CD4-positive, alpha-beta T cell treated with Interleukin-2 at 100 ng/mL for 4 hours (primary cell): ENCODE results near the gene FBXL19.
A peak's percentile ranks its signal among the peaks of the same experiment; 100 is the strongest.
"Not testable (repeated sequence)": the region's sequence is repeated elsewhere in the genome, so short reads cannot be mapped to it uniquely, and the experiment has no call there.

Experiments used
- DNase-seq: peaks from one replicate; pipeline ENCODE4 v3.0.0-alpha.2; 2020; ENCODE audit warnings: low spot score

The FBXL19 gene

GRCh38 chr16:30922960-30923535 is 324 bp upstream of the FBXL19 start:
- peak; percentile 97 for DNase-seq

DNA sequence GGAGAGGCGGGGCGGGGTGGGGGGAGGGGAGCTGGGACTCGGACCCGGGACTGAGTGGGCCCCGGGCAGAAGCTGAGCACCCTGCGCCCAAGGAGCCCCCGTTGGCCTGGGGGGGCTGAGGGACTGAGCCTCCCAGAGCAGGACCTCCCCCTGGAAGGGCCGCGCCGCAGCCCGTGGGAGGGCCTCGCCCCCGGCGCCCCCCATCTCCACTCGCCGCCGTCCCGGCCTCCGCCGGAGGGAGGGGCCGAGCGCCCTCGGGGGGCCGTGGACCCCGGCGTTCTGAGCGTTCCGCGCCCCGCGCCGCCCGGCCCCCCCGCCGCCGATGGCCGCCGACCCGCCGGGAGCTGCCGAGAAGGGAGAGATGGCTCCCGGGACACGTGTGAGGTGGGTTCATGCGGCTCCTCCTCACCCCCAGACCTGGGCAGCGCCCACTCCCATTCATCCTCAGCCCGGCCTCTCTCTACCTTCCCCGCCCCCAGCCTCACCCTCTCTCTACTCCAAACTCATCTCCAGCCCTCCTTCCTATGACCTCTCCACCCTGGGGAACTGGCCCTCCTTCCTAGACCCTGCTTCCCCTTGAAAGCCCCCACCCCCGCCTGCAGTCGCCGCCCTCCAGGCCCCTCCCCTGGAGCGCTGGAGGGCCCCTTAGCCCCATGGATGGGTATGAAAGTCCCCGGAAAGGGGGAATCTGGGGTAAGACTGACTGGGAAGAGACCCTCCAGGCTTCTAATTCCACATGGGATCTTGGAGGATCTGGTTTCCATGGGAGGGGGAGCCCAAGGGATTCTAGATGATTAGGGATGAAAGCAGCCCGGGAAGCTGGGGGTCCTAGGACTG is 922 bp downstream of the FBXL19 start:
- DNase-seq, result no peak

DNA sequence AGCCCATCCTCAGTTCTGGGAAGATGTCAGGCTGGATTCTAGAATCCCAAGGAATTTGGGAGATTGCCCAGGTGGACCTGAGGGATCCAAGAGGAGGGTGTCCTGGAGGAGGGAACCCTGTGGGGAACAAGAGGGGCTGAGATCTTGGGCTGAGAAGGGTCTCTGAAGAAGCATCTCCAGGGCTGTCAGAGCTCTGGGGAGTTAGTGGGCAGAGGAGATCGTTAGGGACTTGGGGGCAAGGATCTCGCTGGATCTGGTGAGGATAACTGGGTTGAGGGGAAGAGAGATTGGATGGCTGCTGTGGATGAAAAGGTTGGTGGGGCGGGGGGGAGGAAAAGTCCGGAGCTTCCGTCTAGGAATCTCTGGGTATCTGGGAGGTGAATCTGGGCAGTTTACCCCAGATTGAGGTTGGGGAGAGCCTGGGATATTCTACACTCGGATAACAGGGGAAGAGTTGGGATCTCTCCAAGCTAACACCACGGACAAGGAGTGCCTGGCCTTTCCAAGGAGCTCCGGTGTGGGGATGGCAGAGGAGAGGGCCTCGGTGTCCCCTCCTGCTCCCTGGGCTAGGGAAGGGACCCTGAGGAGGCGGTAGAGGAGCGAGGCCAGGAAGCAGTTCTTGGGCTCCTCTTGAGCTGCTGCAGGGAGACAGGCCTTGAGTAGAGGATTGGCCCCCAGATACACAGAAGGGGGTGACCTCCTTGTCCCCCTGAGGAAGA is 1.7 kb downstream of the FBXL19 start:
- DNase-seq, result no peak

GRCh38 chr16:30925632-30925987 is 2.2 kb downstream of the FBXL19 start:
- no peak for DNase-seq

DNA sequence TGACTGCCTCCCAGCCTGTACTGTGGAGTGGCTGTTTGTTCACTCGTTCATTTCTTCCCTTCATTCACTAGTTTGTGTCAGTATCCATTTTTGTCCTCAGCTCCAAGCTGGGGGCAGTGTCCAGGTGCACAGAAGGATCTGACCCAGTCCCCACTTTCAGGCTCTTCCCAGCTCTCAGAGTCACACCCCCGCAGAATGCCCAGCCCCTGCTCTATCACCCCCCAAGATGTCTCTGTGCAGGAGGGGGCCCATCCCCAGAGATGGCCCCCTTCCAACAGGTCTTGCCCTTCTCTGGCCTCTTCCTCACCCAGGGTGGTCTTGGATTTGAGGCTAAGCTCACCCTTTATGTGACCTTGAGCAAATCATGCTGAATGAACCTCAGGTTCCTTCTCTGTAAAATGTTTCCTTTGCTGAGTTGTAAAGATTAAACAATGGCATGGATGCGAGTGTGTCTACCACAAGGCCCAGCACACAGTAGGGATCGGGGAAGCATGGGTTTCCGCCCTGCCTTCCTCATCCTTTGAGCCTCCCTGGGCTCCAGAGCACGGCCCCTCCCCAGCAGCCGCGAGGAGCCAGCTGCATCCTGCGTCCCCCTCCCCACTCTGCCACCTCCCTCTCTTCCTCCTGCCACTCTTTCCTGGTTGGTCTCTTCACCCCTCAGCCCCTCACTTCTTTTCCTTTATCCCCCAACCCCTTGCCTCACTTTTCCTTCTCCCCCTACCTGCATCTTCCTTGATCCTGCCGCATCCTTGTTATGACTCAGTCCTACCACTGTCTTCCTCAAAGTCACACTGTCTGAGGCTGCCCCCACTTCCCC is 2.8 kb downstream of the FBXL19 start:
- no peak for DNase-seq

DNA sequence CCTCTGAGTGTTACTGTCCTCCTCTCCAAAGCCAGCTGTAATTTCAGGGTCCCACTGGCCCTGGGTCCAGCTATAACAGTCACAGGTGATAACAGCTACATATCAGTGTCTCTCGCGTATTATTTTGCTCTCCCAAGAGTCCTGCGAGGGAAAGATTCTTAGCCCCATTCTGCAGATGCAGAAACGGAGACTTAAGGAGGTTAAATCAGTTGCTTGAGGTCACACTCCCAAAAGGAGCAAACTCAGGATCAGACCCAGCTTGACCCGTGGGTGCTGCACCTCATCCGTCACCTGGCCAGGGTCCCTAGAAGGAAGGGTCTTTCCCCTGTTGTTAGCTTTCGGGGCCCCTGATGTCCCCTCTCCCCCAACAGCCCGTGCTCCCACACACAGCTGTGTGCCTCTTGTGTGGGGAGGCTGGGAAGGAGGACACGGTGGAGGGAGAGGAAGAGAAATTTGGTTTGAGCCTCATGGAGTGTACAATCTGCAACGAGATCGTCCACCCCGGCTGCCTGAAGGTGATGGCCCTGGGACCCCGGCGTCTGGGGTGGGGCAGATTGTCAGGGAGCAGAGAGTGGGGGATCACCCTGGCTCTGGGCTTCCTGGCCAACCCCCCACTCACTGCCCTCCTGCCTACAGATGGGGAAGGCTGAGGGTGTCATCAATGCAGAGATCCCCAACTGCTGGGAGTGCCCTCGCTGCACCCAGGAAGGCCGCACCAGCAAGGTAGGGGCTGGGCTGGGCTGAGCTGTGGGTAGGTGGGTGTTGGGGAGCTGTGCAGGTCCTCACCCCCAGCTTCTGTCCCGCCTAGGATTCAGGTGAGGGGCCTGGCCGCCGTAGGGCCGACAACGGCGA is 3.8 kb downstream of the FBXL19 start:
- DNase-seq, result no peak

GRCh38 chr16:30927789-30928378 is 4.5 kb downstream of the FBXL19 start:
- peak; percentile 36 for DNase-seq

GRCh38 chr16:30928390-30928789 is 5.0 kb downstream of the FBXL19 start:
- DNase-seq, result no peak

DNA sequence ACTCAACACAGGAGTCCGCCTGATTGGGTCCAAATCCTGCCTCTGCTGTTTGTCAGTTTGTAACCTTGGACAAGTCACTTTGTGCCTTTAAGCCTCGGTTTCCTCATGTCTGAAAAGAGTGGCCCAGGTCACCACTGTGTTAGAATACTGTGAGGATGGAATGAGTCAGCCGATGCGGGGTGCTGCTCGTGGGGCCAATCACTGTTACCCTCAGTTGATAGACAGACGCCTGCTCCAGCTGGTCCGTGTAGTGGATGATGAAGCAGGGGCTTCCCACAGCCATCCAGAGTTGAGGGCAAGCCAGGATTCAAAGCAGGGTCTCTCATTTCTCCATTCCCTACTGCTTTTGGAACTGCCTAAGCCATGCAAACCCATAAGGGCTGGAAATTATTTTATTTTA is 5.8 kb downstream of the FBXL19 start:
- DNase-seq, result no peak

DNA sequence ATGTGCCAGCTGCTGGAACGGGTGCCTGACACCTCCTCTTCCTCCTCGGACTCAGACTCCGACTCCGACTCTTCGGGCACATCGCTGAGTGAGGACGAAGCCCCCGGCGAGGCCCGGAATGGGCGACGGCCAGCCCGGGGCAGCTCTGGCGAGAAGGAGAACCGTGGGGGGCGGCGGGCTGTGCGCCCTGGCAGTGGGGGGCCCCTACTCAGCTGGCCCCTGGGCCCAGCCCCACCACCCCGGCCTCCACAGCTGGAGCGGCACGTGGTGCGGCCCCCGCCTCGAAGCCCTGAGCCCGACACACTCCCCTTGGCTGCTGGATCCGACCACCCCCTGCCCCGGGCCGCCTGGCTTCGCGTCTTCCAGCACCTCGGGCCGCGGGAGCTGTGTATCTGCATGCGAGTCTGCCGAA is 6.8 kb downstream of the FBXL19 start:
- no peak for DNase-seq

DNA sequence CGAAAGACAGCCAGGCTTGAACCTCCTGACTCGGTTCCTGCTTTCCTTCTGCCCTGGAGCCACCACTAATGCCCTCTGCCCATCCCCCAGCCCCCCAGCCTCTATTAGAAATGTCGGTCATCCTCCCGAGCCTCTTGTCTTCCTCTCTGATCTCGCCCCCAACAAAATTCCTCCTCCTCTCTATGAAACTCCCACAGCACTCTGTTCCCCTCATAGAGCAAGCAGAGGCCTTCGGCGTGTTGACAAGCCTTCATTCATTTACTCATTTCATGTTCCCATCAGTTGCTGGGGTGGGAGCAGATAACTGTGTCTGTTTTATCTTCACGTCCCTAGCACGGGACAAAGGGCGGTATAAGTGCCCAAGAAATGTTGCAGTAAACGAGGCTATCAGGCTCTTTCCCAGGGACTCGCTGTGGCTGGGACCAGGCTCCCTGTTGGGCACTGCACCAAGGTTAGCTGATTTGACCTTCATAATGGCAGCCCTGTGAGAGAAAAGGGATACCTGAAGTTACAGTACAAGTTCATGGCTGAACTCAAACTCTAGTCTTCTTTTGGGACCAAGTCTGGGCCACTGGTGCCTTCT is 7.8 kb downstream of the FBXL19 start:
- DNase-seq, result no peak

DNA sequence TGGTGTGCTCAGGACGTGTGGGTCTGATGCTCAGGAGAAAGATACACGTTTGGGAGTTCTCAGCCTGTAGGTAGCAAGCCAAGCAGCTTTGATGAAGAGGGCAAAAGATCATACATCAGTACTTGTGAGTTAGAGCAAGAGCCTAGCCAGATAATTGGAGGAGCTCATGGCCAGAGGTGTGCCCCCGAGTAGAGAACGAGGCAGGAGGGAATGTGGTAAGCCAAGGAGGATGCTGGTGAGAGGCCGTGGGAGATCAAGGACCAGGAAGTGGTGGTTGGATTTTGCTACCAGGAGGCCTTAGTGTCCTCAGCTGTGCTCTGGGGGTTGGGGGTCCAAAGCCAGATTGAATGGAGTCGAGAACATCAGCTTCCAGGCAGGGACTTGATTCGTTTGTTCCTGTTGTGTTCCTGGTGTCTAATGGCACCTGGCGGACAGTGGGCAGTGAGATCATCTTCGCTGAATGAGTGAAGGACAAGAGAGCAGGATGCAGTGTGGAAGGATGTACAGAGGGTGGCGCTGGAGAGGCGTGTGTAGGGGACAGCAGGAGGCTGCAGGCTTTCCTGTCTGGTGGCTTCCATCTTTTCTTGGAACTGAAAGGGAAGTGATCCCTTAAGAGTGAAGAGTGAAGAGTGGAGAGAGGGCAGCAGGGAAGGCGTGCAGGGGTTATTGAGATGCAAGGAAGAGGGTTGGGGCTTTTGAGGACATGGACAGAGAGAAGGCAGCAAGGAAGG is 11.6 kb downstream of the FBXL19 start:
- no peak for DNase-seq

- DNase-seq, result no peak
Observed at GRCh38 chr16:30937692-30938091, 14.3 kb downstream of the FBXL19 start.

DNA sequence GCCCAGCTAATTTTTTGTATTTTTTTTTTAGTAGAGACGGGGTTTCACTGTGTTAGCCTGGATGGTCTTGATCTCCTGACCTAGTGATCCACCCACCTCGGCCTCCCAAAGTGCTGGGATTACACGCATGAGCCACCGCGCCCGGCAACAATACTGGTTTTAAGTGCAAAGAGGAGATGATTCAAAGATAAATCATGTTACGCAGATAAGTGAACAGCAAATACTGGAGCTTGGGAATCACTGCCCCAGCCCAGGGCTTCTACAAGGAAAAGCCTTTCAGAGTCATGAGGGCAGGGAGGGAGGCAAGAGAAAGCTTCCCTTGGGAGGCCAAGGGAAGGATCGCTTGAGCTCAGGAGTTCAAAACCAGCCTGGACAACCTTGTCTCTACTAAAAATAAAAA is 16.2 kb downstream of the FBXL19 start:
- DNase-seq, result not testable (repeated sequence)

- peak; percentile 74 for DNase-seq
Observed at GRCh38 chr16:30941600-30942425, 18.4 kb downstream of the FBXL19 start.

GRCh38 chr16:30942426-30942806 is 19.0 kb downstream of the FBXL19 start:
- no peak for DNase-seq

GRCh38 chr16:30944352-30944751 is 21.0 kb downstream of the FBXL19 start:
- no peak for DNase-seq

- DNase-seq, result no peak
Observed at GRCh38 chr16:30946671-30947540, 23.5 kb downstream of the FBXL19 start.
